HTR-8/SVneo (cell line): Measurements from ENCODE around the gene DTYMK.

Experiments used
- DNase-seq: peaks from one replicate; pipeline ENCODE4 v3.0.0; 2011; ENCODE audit warnings: low spot score, mixed read lengths; ENCODE audit not compliant: insufficient read length
- FAIRE-seq: peaks from 2 replicates; lab custom pipeline; 2011; peaks lifted over from hg19 to GRCh38; lab: Jason Lieb, UNC

Gene DTYMK

DNA sequence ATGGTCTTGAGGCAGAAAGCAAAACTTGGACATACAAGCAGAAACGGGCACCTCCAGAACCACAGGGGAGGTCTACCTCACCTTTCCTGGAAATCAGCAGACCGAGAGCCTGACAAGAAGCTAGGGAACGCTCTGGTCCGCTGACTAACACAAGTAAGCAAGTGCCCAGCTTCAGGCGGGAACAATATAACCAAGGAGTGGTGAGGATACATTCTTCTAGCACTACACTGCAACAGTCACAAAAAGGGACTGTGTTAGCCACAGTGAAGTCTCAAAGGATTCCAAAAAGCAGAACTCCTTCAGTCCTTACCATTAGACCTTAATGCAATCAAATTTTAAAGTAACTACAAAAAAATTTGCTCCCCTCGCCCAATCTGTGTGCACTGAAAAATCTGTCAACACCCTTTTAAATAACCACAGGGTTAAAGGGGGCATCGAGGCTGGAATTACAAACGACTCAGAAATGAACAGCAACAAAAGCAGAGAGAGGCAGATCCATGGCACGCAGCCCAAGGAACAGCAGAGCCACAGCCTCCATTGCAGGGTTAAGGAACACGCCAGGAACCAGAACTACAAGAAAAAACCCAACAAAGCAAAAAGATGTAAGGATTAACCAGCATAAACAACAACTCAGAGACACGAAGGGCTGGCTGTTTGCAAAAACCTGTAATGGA is 56.7 kb downstream of the DTYMK start:
- no peak for DNase-seq
- FAIRE-seq: no peak

GRCh38 chr2:241627675-241628074 is 58.9 kb downstream of the DTYMK start:
- FAIRE-seq: no peak
- DNase-seq: no peak
